WTC11 (cell line): Measurements from ENCODE around the gene SLC25A28. TPM values are rescaled to one million over a fixed set of nuclear protein-coding genes. Genes with fewer than 3 reads are reported as not detected.
A peak's percentile ranks its signal among the peaks of the same experiment; 100 is the strongest.

ENCODE experiments used
- ATAC-seq: fragments of 200-7000 bp; cut with Tn5 transposase; 2 replicates; pipeline ENCODE4 v1.10.0; 2021; ENCODE audit warnings: mild to moderate bottlenecking, moderate library complexity
- Bru-seq: library from RNA; stranded (reverse); fragments of 400-500 nt; gene quantifications from one replicate; lab custom pipeline; 2021; lab: Mats Ljungman, UMichigan
- CTCF ChIA-PET: fragments of 300-600 bp; sonication (Branson Sonifier 250); formaldehyde crosslinking; loops from one replicate; lab custom pipeline; 2021; ENCODE audit warnings: antibody characterized with exemption; lab: Charles Lee
- POLR2A ChIA-PET: fragments of 350-600 bp; sonication (Branson Sonifier 250); formaldehyde crosslinking; loops from one replicate; lab custom pipeline; 2021; ENCODE audit warnings: antibody characterized with exemption; lab: Charles Lee
- DNase-seq: peaks from one replicate; pipeline ENCODE4 v3.0.0; 2021; ENCODE audit warnings: low spot score
- H3K27ac Mint-ChIP-seq: 2 replicates; pipeline ENCODE4 v1.8.0; 2021; ENCODE audit warnings: mixed read lengths
- H3K27me3 Mint-ChIP-seq: 2 replicates; pipeline ENCODE4 v1.8.0; 2021; ENCODE audit warnings: low read depth, mild to moderate bottlenecking, moderate library complexity, mixed read lengths
- H3K36me3 Mint-ChIP-seq: 2 replicates; pipeline ENCODE4 v1.8.0; 2021; ENCODE audit warnings: mixed read lengths
- H3K4me1 Mint-ChIP-seq: 2 replicates; pipeline ENCODE4 v1.8.0; 2022; ENCODE audit warnings: mixed read lengths
- H3K4me3 Mint-ChIP-seq: 2 replicates; pipeline ENCODE4 v1.8.0; 2021; ENCODE audit warnings: mild to moderate bottlenecking, moderate library complexity, mixed read lengths
- H3K9me3 Mint-ChIP-seq: 2 replicates; pipeline ENCODE4 v1.8.0; 2021; ENCODE audit warnings: mixed read lengths
- AR ChIP-seq: fragments of 250-450 bp; sonication (Bioruptor Pico); IDR thresholded peaks from 2 replicates; pipeline ENCODE4 v1.9.0; 2021; ENCODE audit warnings: mild to moderate bottlenecking
- ATF1 ChIP-seq: sonication (generic); formaldehyde crosslinking; IDR thresholded peaks from 2 replicates; pipeline ENCODE4 v1.8.1; 2023; ENCODE audit warnings: mild to moderate bottlenecking, moderate library complexity, missing genetic modification reagents
- CBFB ChIP-seq: sonication (generic); formaldehyde crosslinking; IDR thresholded peaks from 2 replicates; pipeline ENCODE4 v1.8.1; 2022; ENCODE audit warnings: mild to moderate bottlenecking, low read depth, missing genetic modification reagents
- E2F5 ChIP-seq: sonication (generic); formaldehyde crosslinking; IDR thresholded peaks from 2 replicates; pipeline ENCODE4 v1.8.1; 2022; ENCODE audit warnings: mild to moderate bottlenecking, moderate library complexity, missing genetic modification reagents
- ERG ChIP-seq: fragments of 250-450 bp; sonication (Bioruptor Pico); IDR thresholded peaks from 2 replicates; pipeline ENCODE4 v1.8.0; 2021; ENCODE audit warnings: mild to moderate bottlenecking
- ETV6 ChIP-seq: sonication (generic); formaldehyde crosslinking; IDR thresholded peaks from 2 replicates; pipeline ENCODE4 v1.8.1; 2022; ENCODE audit warnings: mild to moderate bottlenecking, missing genetic modification reagents
- FOXP1 ChIP-seq: sonication (generic); formaldehyde crosslinking; IDR thresholded peaks from 2 replicates; pipeline ENCODE4 v1.8.0; 2022; ENCODE audit warnings: missing genetic modification reagents, mild to moderate bottlenecking, moderate library complexity, borderline replicate concordance
- GRHL2 ChIP-seq: fragments of 250-450 bp; sonication (Bioruptor Pico); IDR thresholded peaks from 2 replicates; pipeline ENCODE4 v1.8.0; 2022; ENCODE audit warnings: mild to moderate bottlenecking, moderate library complexity; ENCODE audit not compliant: insufficient replicate concordance, severe bottlenecking
- HMGXB4 ChIP-seq: sonication (generic); formaldehyde crosslinking; IDR thresholded peaks from 2 replicates; pipeline ENCODE4 v1.8.1; 2023; ENCODE audit warnings: mild to moderate bottlenecking, moderate library complexity, missing genetic modification reagents
- IRF1 ChIP-seq: sonication (generic); formaldehyde crosslinking; IDR thresholded peaks from 2 replicates; pipeline ENCODE4 v1.8.0; 2023; ENCODE audit warnings: missing genetic modification reagents
- JAZF1 ChIP-seq: fragments of 250-450 bp; sonication (Bioruptor Pico); IDR thresholded peaks from 2 replicates; pipeline ENCODE4 v1.9.0; 2021; ENCODE audit warnings: moderate library complexity, mild to moderate bottlenecking, inconsistent platforms
- NFYB ChIP-seq: sonication (generic); formaldehyde crosslinking; conservative IDR thresholded peaks from 2 replicates; pipeline ENCODE4 v1.8.0; 2022; ENCODE audit warnings: low read depth, missing genetic modification reagents
- SP1 ChIP-seq: sonication (generic); formaldehyde crosslinking; conservative IDR thresholded peaks from 2 replicates; pipeline ENCODE4 v1.8.1; 2022; ENCODE audit warnings: missing genetic modification reagents
- TEAD1 ChIP-seq: sonication (generic); formaldehyde crosslinking; IDR thresholded peaks from 2 replicates; pipeline ENCODE4 v1.8.0; 2022; ENCODE audit warnings: mild to moderate bottlenecking, missing genetic modification reagents
- USF2 ChIP-seq: sonication (generic); formaldehyde crosslinking; IDR thresholded peaks from 2 replicates; pipeline ENCODE4 v1.8.1; 2023; ENCODE audit warnings: mild to moderate bottlenecking, missing genetic modification reagents, moderate library complexity
- ZNF317 ChIP-seq: sonication (generic); formaldehyde crosslinking; IDR thresholded peaks from 2 replicates; pipeline ENCODE4 v1.8.1; 2023; ENCODE audit warnings: low read depth, mild to moderate bottlenecking, moderate library complexity, missing genetic modification reagents, borderline replicate concordance
- ZNF532 ChIP-seq: fragments of 250-450 bp; sonication (Bioruptor Pico); IDR thresholded peaks from 2 replicates; pipeline ENCODE4 v1.9.0; 2021; ENCODE audit warnings: mild to moderate bottlenecking, borderline replicate concordance
- ZNF671 ChIP-seq: fragments of 250-450 bp; sonication (Bioruptor Pico); IDR thresholded peaks from 2 replicates; pipeline ENCODE4 v1.8.0; 2021; ENCODE audit warnings: mild to moderate bottlenecking
- long read RNA-seq, 3 experiments: library from RNA in 1 of 3; library from capped mRNA in 1 of 3; library from polyadenylated mRNA in 1 of 3; unstranded in 2 of 3; stranded (forward) in 1 of 3; transcript quantifications; one replicate each; pipeline ENCODE4 v2.0.0, GENCODE V29; 2021
- total RNA-seq: library from RNA; stranded (reverse); gene quantifications from 3 replicates; pipeline ENCODE4 v1.2.3, GENCODE V29; 2021

Gene SLC25A28
- total RNA-seq (17.3 to 18.3 TPM (median 18.2 TPM) in 3 replicates), Bru-seq, nascent RNA (percentile 89 among the genes with signal in this experiment)
- long read RNA-seq, experiment 1, transcript SLC25A28-201 (4 exons, 1,451 nt), result major isoform, 27 of 50 reads
- long read RNA-seq, experiment 1, partial matches to known transcripts, result 0 of 50 reads
- long read RNA-seq, experiment 1, other reads (novel, unspliced or antisense), result 22 of 50 reads
- long read RNA-seq, experiment 2, transcript SLC25A28-201 (4 exons, 1,451 nt), result major isoform, 12 of 20 reads
- long read RNA-seq, experiment 2, partial matches to known transcripts, result 2 of 20 reads
- long read RNA-seq, experiment 2, other reads (novel, unspliced or antisense), result 6 of 20 reads
- long read RNA-seq, experiment 3, result 0 reads

GRCh38 chr10:99619851-99620710 lies at the start of gene SLC25A28:
TSS of gene SLC25A28 (minus strand) at chr10:99620439. CDS start at chr10:99620335, 104 bp downstream.
- TF ChIP-seq IRF1 (no peak), HMGXB4 (CRISPR knock-in tag) (no peak), NFYB (CRISPR knock-in tag) (peak; percentile 92), ERG (CRISPR knock-in tag) (no peak), ETV6 (CRISPR knock-in tag) (no peak), GRHL2 (CRISPR knock-in tag) (no peak), ZNF317 (CRISPR knock-in tag) (no peak), ZNF532 (CRISPR knock-in tag) (no peak), AR (no peak), E2F5 (no peak), ZNF671 (no peak), ATF1 (CRISPR knock-in tag) (no peak), USF2 (CRISPR knock-in tag) (no peak), TEAD1 (CRISPR knock-in tag) (no peak), CBFB (CRISPR knock-in tag) (no peak), SP1 (CRISPR knock-in tag) (peak; percentile 83), JAZF1 (no peak), FOXP1 (0 out of 2 replicates have a peak, but pooled peaks have one; percentile 21)
- ChIA-PET CTCF (interaction anchor here (1.0 to 2.9 kb wide), 8 partner anchors 8 to 374 kb away, joined by 3 to 16 read pairs (median 5); partner anchors contain the start of genes ENTPD7 and GOT1), POLR2A (interaction anchor here (0.7 to 2.6 kb wide), 4 partner anchors 39 to 190 kb away, joined by 4 to 11 read pairs (median 8); partner anchors contain the start of genes COX15, CUTC, ENTPD7 and GOT1)
- peak within 1 kb of the TSS; percentile 91 for H3K27ac Mint-ChIP-seq
- H3K4me1 Mint-ChIP-seq, result peaks cover 30% of the 10 kb centered on the region
- H3K36me3 Mint-ChIP-seq, result no peaks in the 10 kb centered on the region
- peak; percentile 83 for ATAC-seq
- H3K27me3 Mint-ChIP-seq, result 0 out of 2 replicates have a peak, but pooled peaks cover 3% of the 10 kb centered on the region
- peak; percentile 94 for DNase-seq
- peak within 1 kb of the TSS; percentile 81 for H3K4me3 Mint-ChIP-seq
- peaks cover 3% of the 10 kb centered on the region; the same call in 1 of the 2 replicates for H3K9me3 Mint-ChIP-seq
